ENCODE data around the gene IFIH1. TPM values are rescaled to one million over a fixed set of nuclear protein-coding genes. Genes with fewer than 3 reads are reported as not detected.

Gene IFIH1
- total RNA-seq, 1 experiment from 2014 or later, result 4.5 TPM

GRCh38 chr2:162328424-162329157, 10.1 kb upstream of the IFIH1 start:
- CTCF ChIA-PET, result interaction anchor here (0.8 to 1.0 kb wide), 2 partner anchors 9 to 825 kb away, joined by 3 to 5 read pairs; no protein-coding TSS in a partner anchor
- H3K27ac Mint-ChIP-seq (ENCODE audit: low read depth, unreplicated experiment), result no peak overlapping the region
- no peaks in the 10 kb centered on the region for H3K36me3 Mint-ChIP-seq (ENCODE audit: insufficient read depth, unreplicated experiment)
- no peaks in the 10 kb centered on the region for H3K9me3 Mint-ChIP-seq (ENCODE audit: unreplicated experiment)
- POLR2A ChIA-PET, result no interaction called here
- no peak for DNase-seq (ENCODE audit: unreplicated experiment)
- no peaks in the 10 kb centered on the region for H3K4me1 Mint-ChIP-seq (ENCODE audit: insufficient read depth, unreplicated experiment)
- TF ChIP-seq, protein P1, sequence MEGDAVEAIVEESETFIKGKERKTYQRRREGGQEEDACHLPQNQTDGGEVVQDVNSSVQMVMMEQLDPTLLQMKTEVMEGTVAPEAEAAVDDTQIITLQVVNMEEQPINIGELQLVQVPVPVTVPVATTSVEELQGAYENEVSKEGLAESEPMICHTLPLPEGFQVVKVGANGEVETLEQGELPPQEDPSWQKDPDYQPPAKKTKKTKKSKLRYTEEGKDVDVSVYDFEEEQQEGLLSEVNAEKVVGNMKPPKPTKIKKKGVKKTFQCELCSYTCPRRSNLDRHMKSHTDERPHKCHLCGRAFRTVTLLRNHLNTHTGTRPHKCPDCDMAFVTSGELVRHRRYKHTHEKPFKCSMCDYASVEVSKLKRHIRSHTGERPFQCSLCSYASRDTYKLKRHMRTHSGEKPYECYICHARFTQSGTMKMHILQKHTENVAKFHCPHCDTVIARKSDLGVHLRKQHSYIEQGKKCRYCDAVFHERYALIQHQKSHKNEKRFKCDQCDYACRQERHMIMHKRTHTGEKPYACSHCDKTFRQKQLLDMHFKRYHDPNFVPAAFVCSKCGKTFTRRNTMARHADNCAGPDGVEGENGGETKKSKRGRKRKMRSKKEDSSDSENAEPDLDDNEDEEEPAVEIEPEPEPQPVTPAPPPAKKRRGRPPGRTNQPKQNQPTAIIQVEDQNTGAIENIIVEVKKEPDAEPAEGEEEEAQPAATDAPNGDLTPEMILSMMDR (IDR thresholded peaks at IDR 0.05; ENCODE audit: unreplicated experiment), result no peak
- no TSS peak for BruUV-seq (replicated peaks)
- intact Hi-C loops (cut with micrococcal nuclease), result no loop called here
- H3K4me3 Mint-ChIP-seq (ENCODE audit: unreplicated experiment), result no peak overlapping the region
- no peaks in the 10 kb centered on the region for H3K27me3 Mint-ChIP-seq (ENCODE audit: insufficient read depth, unreplicated experiment)

- intact Hi-C loops (cut with micrococcal nuclease), result no loop called here
- H3K9me3 Mint-ChIP-seq (ENCODE audit: unreplicated experiment), result no peaks in the 10 kb centered on the region
- H3K4me1 Mint-ChIP-seq (ENCODE audit: insufficient read depth, unreplicated experiment), result no peaks in the 10 kb centered on the region
- H3K27me3 Mint-ChIP-seq (ENCODE audit: insufficient read depth, unreplicated experiment), result no peaks in the 10 kb centered on the region
- no peak overlapping the region for H3K4me3 Mint-ChIP-seq (ENCODE audit: unreplicated experiment)
- no peaks in the 10 kb centered on the region for H3K36me3 Mint-ChIP-seq (ENCODE audit: insufficient read depth, unreplicated experiment)
- no TSS peak for BruUV-seq (replicated peaks)
- no peak overlapping the region for H3K27ac Mint-ChIP-seq (ENCODE audit: low read depth, unreplicated experiment)
- ChIA-PET POLR2A (no interaction called here), CTCF (interaction anchor here (0.8 to 1.0 kb wide), 2 partner anchors 9 to 826 kb away, joined by 3 to 5 read pairs; no protein-coding TSS in a partner anchor)
- TF ChIP-seq, protein P1 (IDR thresholded peaks at IDR 0.05; ENCODE audit: unreplicated experiment), result no peak
- DNase-seq (ENCODE audit: unreplicated experiment), result no peak
Measured at GRCh38 chr2:162327806-162328205, 9.3 kb upstream of the IFIH1 start.

- no peak overlapping the region for H3K4me3 Mint-ChIP-seq (ENCODE audit: unreplicated experiment)
- no peaks in the 10 kb centered on the region for H3K4me1 Mint-ChIP-seq (ENCODE audit: insufficient read depth, unreplicated experiment)
- H3K36me3 Mint-ChIP-seq (ENCODE audit: insufficient read depth, unreplicated experiment), result no peaks in the 10 kb centered on the region
- CTCF ChIA-PET, result interaction anchor here (0.7 kb wide), 2 partner anchors 96 to 386 kb away, joined by 4 to 5 read pairs; no protein-coding TSS in a partner anchor
- H3K27ac Mint-ChIP-seq (ENCODE audit: low read depth, unreplicated experiment), result no peak overlapping the region
- intact Hi-C loops (cut with micrococcal nuclease), result no loop called here
- POLR2A ChIA-PET, result no interaction called here
- no TSS peak for BruUV-seq (replicated peaks)
- H3K9me3 Mint-ChIP-seq (ENCODE audit: unreplicated experiment), result no peaks in the 10 kb centered on the region
- TF ChIP-seq, protein P1 (IDR thresholded peaks at IDR 0.05; ENCODE audit: unreplicated experiment), result peak; percentile 52
- DNase-seq (ENCODE audit: unreplicated experiment), result peak; percentile 24
- H3K27me3 Mint-ChIP-seq (ENCODE audit: insufficient read depth, unreplicated experiment), result no peaks in the 10 kb centered on the region
Measured at GRCh38 chr2:162327134-162327769, 8.8 kb upstream of the IFIH1 start.

DNA sequence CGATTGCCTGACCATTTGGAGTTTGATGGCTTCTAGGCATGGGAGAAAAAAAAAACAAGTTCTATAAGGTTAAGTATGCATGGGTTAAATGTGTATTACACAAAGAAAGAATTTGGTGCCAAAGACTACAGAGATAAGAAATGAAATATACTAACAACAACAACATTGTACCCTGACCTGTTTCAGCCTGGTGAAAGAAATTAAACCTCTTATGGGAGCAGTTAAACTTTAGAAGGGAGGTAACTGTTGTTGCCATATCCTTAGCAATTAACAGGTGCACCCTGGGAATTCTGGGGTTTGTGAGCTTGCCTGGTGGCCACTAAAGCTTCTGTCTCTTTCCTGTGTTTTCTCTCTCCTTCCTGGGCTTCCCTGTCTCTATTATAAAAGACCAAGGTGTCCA, 6.5 kb upstream of the IFIH1 start:
- no peak for DNase-seq (ENCODE audit: unreplicated experiment)
- no peaks in the 10 kb centered on the region for H3K36me3 Mint-ChIP-seq (ENCODE audit: insufficient read depth, unreplicated experiment)
- no peaks in the 10 kb centered on the region for H3K9me3 Mint-ChIP-seq (ENCODE audit: unreplicated experiment)
- intact Hi-C loops (cut with micrococcal nuclease), result no loop called here
- ChIA-PET POLR2A (no interaction called here), CTCF (no interaction called here)
- TF ChIP-seq, protein P1 (IDR thresholded peaks at IDR 0.05; ENCODE audit: unreplicated experiment), result no peak
- no peaks in the 10 kb centered on the region for H3K4me1 Mint-ChIP-seq (ENCODE audit: insufficient read depth, unreplicated experiment)
- H3K4me3 Mint-ChIP-seq (ENCODE audit: unreplicated experiment), result no peak overlapping the region
- no peaks in the 10 kb centered on the region for H3K27me3 Mint-ChIP-seq (ENCODE audit: insufficient read depth, unreplicated experiment)
- H3K27ac Mint-ChIP-seq (ENCODE audit: low read depth, unreplicated experiment), result no peak overlapping the region
- BruUV-seq (replicated peaks), result no TSS peak
